Activated CD4-positive, alpha-beta memory T cell treated with anti-CD3 and anti-CD28 coated beads, Interleukin-2, amount 10 ng/mL, durations not matched to agents 7 days and 5 days (primary cell): ENCODE results near the gene LCLAT1. TPM values are rescaled to one million over a fixed set of nuclear protein-coding genes. Genes with fewer than 3 reads are reported as not detected.
"Not testable (repeated sequence)": the region's sequence is repeated elsewhere in the genome, so short reads cannot be mapped to it uniquely, and the experiment has no call there.

Source experiments
- CTCF ChIA-PET: fragments of 350-600 bp; sonication (Branson Sonifier 250); formaldehyde crosslinking; loops from one replicate; lab custom pipeline; 2021; ENCODE audit warnings: antibody characterized with exemption, inconsistent platforms; lab: Charles Lee
- POLR2A ChIA-PET: fragments of 350-600 bp; sonication (Branson Sonifier 250); formaldehyde crosslinking; loops from one replicate; lab custom pipeline; 2021; ENCODE audit warnings: antibody characterized with exemption; lab: Charles Lee
- DNase-seq: peaks from one replicate; pipeline ENCODE4 v3.0.0-alpha.2; 2020
- H3K27ac Mint-ChIP-seq: one replicate; pipeline ENCODE4 v1.8.0; 2021; ENCODE audit warnings: mild to moderate bottlenecking, mixed read lengths
- H3K27me3 Mint-ChIP-seq: one replicate; pipeline ENCODE4 v1.8.0; 2021; ENCODE audit warnings: mixed read lengths
- H3K36me3 Mint-ChIP-seq: one replicate; pipeline ENCODE4 v1.8.0; 2021; ENCODE audit warnings: low read depth, mixed read lengths
- H3K4me1 Mint-ChIP-seq: one replicate; pipeline ENCODE4 v1.8.0; 2021; ENCODE audit warnings: mixed read lengths
- H3K4me3 Mint-ChIP-seq: one replicate; pipeline ENCODE4 v1.8.0; 2021; ENCODE audit warnings: mild to moderate bottlenecking, mixed read lengths
- H3K9me3 Mint-ChIP-seq: one replicate; pipeline ENCODE4 v1.8.0; 2021; ENCODE audit warnings: mixed read lengths
- total RNA-seq, 2 experiments: library from RNA; stranded (reverse); gene quantifications; one replicate each; pipeline ENCODE4 v1.2.3, GENCODE V29; 2021

The LCLAT1 gene
- total RNA-seq, 2 experiments from 2014 or later: 17.0 to 17.6 TPM

DNA sequence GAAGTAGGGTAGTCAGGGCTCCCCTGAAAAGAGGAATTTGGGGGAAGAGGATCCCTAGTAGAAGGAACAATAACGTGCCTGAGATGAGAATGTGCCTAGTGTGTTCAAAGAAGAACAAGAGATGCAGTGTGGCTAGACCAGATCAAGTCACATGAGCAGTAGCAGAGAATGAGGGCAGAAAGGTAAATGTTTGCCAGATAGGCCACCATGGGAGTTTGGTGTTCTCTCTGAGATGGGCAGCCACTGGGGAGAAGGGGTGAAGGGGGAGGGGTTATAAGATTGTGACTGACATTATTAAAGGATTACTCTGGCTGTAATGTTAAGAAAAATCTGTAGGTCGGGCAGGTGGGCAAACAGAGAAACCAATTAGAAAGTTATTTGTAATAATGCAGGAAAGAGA lies 166.0 kb downstream of the LCLAT1 start:
- no peaks in the 10 kb centered on the region for H3K36me3 Mint-ChIP-seq
- ChIA-PET CTCF (no interaction called here), POLR2A (no interaction called here)
- no peak overlapping the region for H3K4me3 Mint-ChIP-seq
- no peaks in the 10 kb centered on the region for H3K9me3 Mint-ChIP-seq
- H3K27me3 Mint-ChIP-seq: no peaks in the 10 kb centered on the region
- DNase-seq: no peak
- no peaks in the 10 kb centered on the region for H3K4me1 Mint-ChIP-seq
- no peak overlapping the region for H3K27ac Mint-ChIP-seq

DNA sequence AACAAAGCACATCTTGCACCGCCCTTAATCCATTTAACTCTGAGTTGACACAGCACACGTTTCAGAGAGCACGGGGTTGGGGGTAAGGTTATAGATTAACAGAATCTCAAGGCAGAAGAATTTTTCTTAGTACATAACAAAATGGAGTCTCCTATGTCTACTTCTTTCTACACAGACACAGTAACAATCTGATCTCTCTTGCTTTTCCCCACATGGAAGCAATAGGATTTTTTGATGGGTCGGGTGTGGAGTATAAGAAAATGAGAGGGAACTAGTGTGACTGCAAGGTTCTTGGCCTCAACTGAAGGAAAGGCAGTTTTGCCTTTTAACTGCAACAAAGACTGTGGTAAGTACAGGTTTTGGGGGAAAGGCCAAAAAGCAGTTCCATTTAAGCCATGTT lies 167.2 kb downstream of the LCLAT1 start:
- H3K27ac Mint-ChIP-seq, H3K4me1 Mint-ChIP-seq, H3K27me3 Mint-ChIP-seq, POLR2A ChIA-PET, H3K36me3 Mint-ChIP-seq, DNase-seq, H3K4me3 Mint-ChIP-seq, H3K9me3 Mint-ChIP-seq, CTCF ChIA-PET: not testable (repeated sequence)

DNA sequence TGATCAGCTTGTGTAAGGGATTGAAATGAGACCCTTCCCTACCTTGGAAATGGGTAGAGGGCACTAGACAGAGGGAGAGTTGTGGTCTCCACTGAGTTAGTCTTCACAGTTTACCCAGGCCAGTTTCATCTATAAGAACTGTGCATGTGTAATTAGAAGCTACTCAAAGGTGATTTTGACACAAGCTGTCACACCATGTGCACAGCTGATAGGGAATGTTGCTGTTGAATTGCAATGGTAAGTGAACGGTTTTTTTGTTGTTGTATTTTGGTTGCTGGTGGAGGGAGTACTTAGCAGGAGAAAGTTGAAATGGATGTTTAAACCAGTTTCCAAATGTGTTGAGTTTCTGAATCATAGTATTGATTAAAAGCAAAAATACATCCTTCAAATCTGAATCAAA lies 168.9 kb downstream of the LCLAT1 start:
- H3K27ac Mint-ChIP-seq: no peak overlapping the region
- no peaks in the 10 kb centered on the region for H3K27me3 Mint-ChIP-seq
- no peak overlapping the region for H3K4me3 Mint-ChIP-seq
- DNase-seq: no peak
- ChIA-PET POLR2A (no interaction called here), CTCF (no interaction called here)
- no peaks in the 10 kb centered on the region for H3K4me1 Mint-ChIP-seq
- H3K36me3 Mint-ChIP-seq: no peaks in the 10 kb centered on the region
- no peaks in the 10 kb centered on the region for H3K9me3 Mint-ChIP-seq

DNA sequence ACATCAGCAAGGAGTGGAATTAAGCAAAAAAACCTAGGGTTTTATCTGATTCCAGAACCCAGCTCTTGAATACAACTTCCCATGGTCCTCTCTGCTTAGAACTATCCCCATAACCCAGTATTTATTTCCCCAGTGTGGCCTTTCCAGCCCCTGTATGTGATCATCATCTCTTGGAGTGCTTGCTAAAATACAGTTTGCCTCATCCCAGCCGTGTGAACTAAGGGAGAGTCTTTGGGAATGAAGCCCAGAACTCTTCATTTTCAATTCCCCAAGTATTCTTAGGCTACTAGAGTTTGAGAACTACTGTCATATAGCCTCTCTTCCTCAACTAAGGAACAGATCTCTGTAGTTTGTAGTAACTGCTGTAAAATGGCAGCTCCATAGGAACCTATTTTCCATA lies 173.1 kb downstream of the LCLAT1 start:
- H3K4me1 Mint-ChIP-seq: peaks cover 2% of the 10 kb centered on the region
- CTCF ChIA-PET: no interaction called here
- POLR2A ChIA-PET: no interaction called here
- DNase-seq: no peak
- peaks cover 6% of the 10 kb centered on the region for H3K36me3 Mint-ChIP-seq
- H3K27ac Mint-ChIP-seq: no peak overlapping the region
- H3K4me3 Mint-ChIP-seq: no peak overlapping the region
- no peaks in the 10 kb centered on the region for H3K9me3 Mint-ChIP-seq
- H3K27me3 Mint-ChIP-seq: no peaks in the 10 kb centered on the region

DNA sequence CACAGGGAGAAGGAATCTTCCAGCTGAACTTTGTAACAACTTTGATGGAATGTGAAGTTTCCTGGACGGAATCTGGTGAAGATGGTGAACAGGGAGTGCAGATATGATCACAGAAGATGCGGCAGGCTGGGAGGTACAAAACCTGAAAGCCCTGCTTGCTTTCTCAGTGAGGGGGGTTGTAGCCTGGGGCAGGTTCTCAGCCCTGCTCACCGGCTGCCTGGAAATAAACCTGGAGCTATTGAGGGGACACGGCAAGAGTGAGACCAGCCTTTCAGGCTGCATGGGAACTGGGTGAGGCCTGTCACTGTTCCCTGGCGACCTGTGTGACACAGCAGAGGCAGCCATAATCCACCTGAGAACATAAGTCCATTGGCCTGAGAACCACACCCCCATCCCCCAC lies 174.8 kb downstream of the LCLAT1 start:
- Mint-ChIP-seq H3K36me3 (peaks cover 6% of the 10 kb centered on the region), H3K4me1 (peaks cover 5% of the 10 kb centered on the region), H3K27ac (no peak overlapping the region), H3K27me3 (no peaks in the 10 kb centered on the region), H3K4me3 (no peak overlapping the region), H3K9me3 (no peaks in the 10 kb centered on the region)
- ChIA-PET POLR2A (no interaction called here), CTCF (no interaction called here)
- DNase-seq: no peak

DNA sequence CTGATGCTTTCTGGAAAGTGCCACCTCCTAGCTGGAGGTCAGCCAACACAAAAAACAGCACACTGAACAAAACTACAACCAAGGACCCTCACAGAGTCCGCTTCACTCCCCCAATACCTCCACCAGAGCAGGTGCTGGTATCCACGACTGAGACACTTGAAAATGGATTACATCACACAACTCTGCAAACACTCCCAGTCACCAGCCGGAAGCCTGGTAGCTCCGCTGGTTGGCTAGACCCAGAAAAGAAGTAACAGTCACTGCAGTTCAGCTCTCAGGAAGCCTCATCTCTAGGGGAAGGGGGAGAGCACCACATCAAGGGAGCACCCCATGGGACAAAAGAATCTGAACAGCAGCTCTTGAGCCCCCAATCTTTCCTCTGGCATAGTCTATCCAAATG lies 175.4 kb downstream of the LCLAT1 start:
- H3K36me3 Mint-ChIP-seq: peaks cover 6% of the 10 kb centered on the region
- CTCF ChIA-PET: interaction anchor here (1.0 kb wide), 1 partner anchor 458 kb away, joined by 4 read pairs; no protein-coding TSS in a partner anchor
- POLR2A ChIA-PET: no interaction called here
- no peak overlapping the region for H3K4me3 Mint-ChIP-seq
- H3K9me3 Mint-ChIP-seq: no peaks in the 10 kb centered on the region
- no peak overlapping the region for H3K27ac Mint-ChIP-seq
- H3K4me1 Mint-ChIP-seq: peaks cover 5% of the 10 kb centered on the region
- DNase-seq: no peak
- no peaks in the 10 kb centered on the region for H3K27me3 Mint-ChIP-seq

DNA sequence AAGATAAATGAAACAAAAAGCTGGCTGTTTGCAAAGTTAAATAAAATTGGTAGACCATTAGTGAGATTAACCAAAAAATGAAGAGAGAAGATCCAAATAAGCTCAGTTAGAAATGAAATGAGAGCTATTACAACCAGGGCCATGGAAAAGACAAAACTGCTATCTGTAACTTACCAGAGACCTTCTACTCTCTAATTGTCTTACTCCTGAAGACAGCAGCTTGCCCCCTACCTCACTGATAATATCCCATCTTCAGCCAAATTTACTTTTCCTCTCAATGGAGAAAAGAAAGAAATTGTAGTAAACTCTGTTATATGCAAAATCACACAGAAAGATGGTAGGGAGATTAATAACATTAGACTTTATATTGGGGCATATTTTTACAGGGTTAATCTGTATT lies 178.2 kb downstream of the LCLAT1 start:
- no peak for DNase-seq
- POLR2A ChIA-PET: no interaction called here
- CTCF ChIA-PET: interaction anchor here (1.5 kb wide), 1 partner anchor 86 kb away, joined by 3 read pairs; no protein-coding TSS in a partner anchor
- H3K9me3 Mint-ChIP-seq: no peaks in the 10 kb centered on the region
- peaks cover 5% of the 10 kb centered on the region for H3K4me1 Mint-ChIP-seq
- H3K27me3 Mint-ChIP-seq: no peaks in the 10 kb centered on the region
- no peak overlapping the region for H3K27ac Mint-ChIP-seq
- no peak overlapping the region for H3K4me3 Mint-ChIP-seq
- H3K36me3 Mint-ChIP-seq: peaks cover 6% of the 10 kb centered on the region

DNA sequence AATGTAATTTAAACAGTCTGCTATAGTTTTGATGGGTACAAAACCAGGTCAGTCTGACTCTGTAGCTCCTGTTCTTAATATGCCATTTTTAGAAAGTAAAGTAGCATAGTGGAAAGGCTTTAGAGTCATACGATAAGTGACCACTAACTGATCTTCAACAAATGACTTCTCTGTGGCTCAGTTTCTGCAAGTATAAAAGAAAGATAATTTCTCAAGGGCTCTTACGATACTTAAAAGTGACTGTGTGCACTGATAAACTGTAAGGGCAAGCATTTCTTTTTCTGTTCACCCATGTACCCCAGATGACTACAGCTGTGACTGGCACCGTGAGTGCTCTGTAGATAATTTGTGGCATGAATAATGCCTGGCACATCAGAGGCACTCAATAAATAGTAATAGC lies 178.7 kb downstream of the LCLAT1 start:
- peaks cover 5% of the 10 kb centered on the region for H3K4me1 Mint-ChIP-seq

DNA sequence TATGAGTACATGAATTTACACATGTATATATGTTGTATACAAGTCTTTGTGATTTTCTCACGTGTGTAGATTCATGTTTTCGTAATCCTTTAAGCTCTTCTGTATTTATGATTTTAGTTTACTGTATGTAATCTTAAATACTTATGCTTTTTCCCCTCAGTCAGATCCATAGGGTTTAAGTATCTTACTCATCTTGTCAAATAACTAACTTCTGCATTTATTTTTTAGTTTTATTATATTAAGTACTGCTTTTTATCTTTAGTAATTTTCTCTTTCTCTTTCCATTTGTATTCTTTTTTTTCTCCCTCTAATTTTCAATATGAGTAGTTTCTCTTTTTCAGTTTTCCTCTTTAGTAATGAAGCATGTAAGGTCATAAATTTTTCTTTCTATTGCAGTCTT lies 179.4 kb downstream of the LCLAT1 start:
- DNase-seq: no peak
- Mint-ChIP-seq H3K4me3 (no peak overlapping the region), H3K9me3 (no peaks in the 10 kb centered on the region), H3K36me3 (peaks cover 6% of the 10 kb centered on the region), H3K27ac (no peak overlapping the region), H3K27me3 (no peaks in the 10 kb centered on the region), H3K4me1 (peaks cover 7% of the 10 kb centered on the region)
- ChIA-PET CTCF (no interaction called here), POLR2A (no interaction called here)

More for the DNA sequence above, 178.7 kb downstream of the LCLAT1 start:
- DNase-seq: no peak
- CTCF ChIA-PET: interaction anchor here (1.5 kb wide), 1 partner anchor 86 kb away, joined by 3 read pairs; no protein-coding TSS in a partner anchor
- no peaks in the 10 kb centered on the region for H3K27me3 Mint-ChIP-seq
- H3K4me3 Mint-ChIP-seq: no peak overlapping the region
- H3K36me3 Mint-ChIP-seq: peaks cover 6% of the 10 kb centered on the region
- H3K27ac Mint-ChIP-seq: no peak overlapping the region
- POLR2A ChIA-PET: no interaction called here
- H3K9me3 Mint-ChIP-seq: no peaks in the 10 kb centered on the region

DNA sequence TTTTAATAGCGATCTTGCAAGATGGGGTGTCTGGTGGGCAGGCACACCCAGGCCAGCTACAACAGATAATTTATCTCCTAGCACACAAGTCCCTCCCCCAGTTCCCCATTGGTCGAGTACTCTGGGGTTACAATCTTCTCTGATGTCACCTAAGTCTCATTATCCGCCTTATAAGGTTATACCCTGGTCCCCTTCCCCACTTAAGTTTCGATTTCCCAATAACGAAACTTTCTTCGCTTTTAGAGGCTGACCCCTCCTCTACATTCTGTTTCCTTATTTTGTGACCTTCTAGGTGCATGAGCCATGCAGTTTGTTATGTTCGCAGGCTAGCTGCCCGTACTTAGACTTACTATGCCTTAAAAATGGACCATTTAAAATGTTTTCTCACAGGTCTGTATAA lies 180.1 kb downstream of the LCLAT1 start:
- no peaks in the 10 kb centered on the region for H3K9me3 Mint-ChIP-seq
- no peaks in the 10 kb centered on the region for H3K27me3 Mint-ChIP-seq
- H3K4me1 Mint-ChIP-seq: peaks cover 7% of the 10 kb centered on the region
- ChIA-PET CTCF (no interaction called here), POLR2A (no interaction called here)
- DNase-seq: no peak
- H3K27ac Mint-ChIP-seq: no peak overlapping the region
- H3K36me3 Mint-ChIP-seq: peaks cover 5% of the 10 kb centered on the region
- H3K4me3 Mint-ChIP-seq: no peak overlapping the region

DNA sequence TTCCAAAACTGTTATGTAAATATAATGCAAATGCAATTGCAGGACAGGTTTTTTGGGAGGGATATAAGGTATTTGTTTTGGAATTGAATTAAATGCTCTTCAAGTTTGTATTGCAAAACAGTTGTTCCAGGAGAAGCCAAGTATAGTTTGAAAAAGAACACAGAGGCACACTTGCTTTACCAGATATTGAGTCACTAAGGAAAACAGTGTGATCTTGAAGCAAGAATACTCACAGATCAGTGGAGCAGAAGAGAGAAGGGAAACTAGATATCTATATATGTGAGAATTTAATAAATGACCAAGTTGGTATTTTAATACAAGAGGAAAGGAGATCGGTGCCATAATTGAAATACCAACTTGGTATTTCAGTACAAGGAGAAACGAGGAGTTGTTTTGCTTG lies 181.3 kb downstream of the LCLAT1 start:
- Mint-ChIP-seq H3K27me3 (no peaks in the 10 kb centered on the region), H3K9me3 (no peaks in the 10 kb centered on the region), H3K4me1 (peaks cover 7% of the 10 kb centered on the region), H3K4me3 (no peak overlapping the region), H3K36me3 (no peaks in the 10 kb centered on the region), H3K27ac (no peak overlapping the region)
- no peak for DNase-seq
- ChIA-PET CTCF (no interaction called here), POLR2A (no interaction called here)

DNA sequence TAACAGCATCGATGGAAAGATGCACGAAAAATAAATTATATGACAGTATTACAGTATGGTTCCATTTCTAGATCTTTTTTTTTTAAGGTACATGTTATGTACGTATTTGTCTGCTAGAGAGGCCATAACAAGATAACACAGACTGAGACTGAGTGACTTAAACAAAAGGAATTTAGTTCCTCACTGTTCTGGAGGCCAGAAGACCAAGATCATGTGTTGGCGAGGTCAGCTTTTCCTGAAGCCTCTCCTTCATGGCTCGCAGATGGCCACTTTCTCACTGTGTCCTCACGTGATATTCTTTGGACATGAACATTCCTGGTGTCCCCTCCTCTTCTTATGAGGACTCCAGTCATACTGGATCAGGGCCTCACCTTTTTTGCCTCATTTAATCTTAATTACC lies 182.8 kb downstream of the LCLAT1 start:
- H3K36me3 Mint-ChIP-seq: no peaks in the 10 kb centered on the region

DNA sequence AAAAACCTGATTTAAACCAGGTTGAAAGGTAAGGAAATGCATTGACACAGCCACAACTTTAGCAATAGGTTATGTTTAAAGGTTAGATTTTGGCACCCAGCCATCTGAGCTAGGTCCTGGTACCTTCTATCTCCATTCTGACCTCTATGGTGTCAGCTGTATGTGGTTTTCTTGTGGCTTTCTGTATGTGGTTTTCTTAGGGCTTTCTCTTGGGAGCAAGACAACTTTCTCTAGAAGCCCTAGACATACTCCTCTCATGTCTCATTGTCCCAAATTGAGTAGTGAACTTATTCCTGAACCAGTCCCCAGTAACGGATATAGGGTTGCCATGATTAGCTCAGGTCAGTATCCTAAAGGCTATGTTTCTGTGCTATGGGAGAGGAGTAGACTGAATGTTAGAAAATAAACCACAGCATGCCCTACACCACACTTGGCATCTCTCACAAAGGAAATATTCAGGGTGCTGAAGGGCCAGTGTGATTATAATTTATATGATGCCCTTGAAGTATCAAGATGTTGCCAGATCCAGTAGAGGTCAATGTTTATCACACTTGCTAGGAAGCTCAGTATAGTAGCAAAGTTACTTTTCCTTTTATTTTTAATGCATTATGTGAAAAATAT lies 184.1 kb downstream of the LCLAT1 start:
- POLR2A ChIA-PET: no interaction called here
- Mint-ChIP-seq H3K27ac (no peak overlapping the region), H3K4me3 (no peak overlapping the region)

More for the DNA sequence above, 182.8 kb downstream of the LCLAT1 start:
- ChIA-PET CTCF (no interaction called here), POLR2A (no interaction called here)
- H3K27ac Mint-ChIP-seq: no peak overlapping the region
- no peaks in the 10 kb centered on the region for H3K9me3 Mint-ChIP-seq
- peaks cover 7% of the 10 kb centered on the region for H3K4me1 Mint-ChIP-seq
- H3K4me3 Mint-ChIP-seq: no peak overlapping the region
- no peak for DNase-seq
- no peaks in the 10 kb centered on the region for H3K27me3 Mint-ChIP-seq

DNA sequence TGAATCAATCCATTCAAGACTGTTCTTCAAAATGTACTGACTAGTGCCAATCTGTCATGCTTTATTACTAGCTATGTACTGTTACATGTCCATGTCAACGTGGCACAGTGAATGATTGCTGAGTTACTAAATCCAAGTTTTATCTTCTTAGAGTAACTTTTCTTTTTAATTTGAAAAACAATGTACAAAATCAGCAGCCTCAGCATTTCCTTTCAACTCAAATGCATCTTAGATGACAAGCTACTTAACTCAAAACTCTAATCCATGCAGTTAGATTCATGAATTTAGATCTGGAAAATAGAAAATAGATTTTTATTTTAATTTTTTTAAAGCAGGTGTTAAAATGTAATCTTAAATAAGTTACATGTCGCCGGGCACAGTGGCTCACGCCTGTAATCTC lies 186.0 kb downstream of the LCLAT1 start:
- DNase-seq: no peak
- H3K36me3 Mint-ChIP-seq: no peaks in the 10 kb centered on the region
- H3K4me1 Mint-ChIP-seq: peaks cover 2% of the 10 kb centered on the region
- no peak overlapping the region for H3K4me3 Mint-ChIP-seq
- ChIA-PET CTCF (interaction anchor here (0.7 to 1.6 kb wide), 2 partner anchors 79 to 424 kb away, joined by 4 to 5 read pairs; no protein-coding TSS in a partner anchor), POLR2A (no interaction called here)
- no peak overlapping the region for H3K27ac Mint-ChIP-seq
- H3K9me3 Mint-ChIP-seq: no peaks in the 10 kb centered on the region
- H3K27me3 Mint-ChIP-seq: no peaks in the 10 kb centered on the region

More for the DNA sequence above, 184.1 kb downstream of the LCLAT1 start:
- H3K4me1 Mint-ChIP-seq: peaks cover 2% of the 10 kb centered on the region
- no peak for DNase-seq
- CTCF ChIA-PET: interaction anchor here (1.0 kb wide), 1 partner anchor 466 kb away, joined by 4 read pairs; no protein-coding TSS in a partner anchor
- H3K9me3 Mint-ChIP-seq: no peaks in the 10 kb centered on the region
- H3K36me3 Mint-ChIP-seq: no peaks in the 10 kb centered on the region
- no peaks in the 10 kb centered on the region for H3K27me3 Mint-ChIP-seq
